ENCODE results near the gene BTBD9.

Gene BTBD9

GRCh38 chr6:38503032-38503773 lies 136.5 kb downstream of the BTBD9 start:
- POLR2A ChIA-PET = no interaction called here

GRCh38 chr6:38502423-38502822 lies 137.3 kb downstream of the BTBD9 start:
- no peak for DNase-seq (ENCODE audit: low read depth, low spot score)
- no peak for TF ChIP-seq CTCF (IDR thresholded peaks at IDR 0.05; ENCODE audit: insufficient read depth, low read length, missing control alignments)
- H3K4me3 ChIP-seq (ENCODE audit: low read depth, low read length) = no peak overlapping the region
- POLR2A ChIA-PET = no interaction called here
- CTCF ChIA-PET = interaction anchor here (0.9 to 2.9 kb wide), 5 partner anchors 8 to 797 kb away, joined by 3 to 17 read pairs (median 4); no protein-coding TSS in a partner anchor

More at GRCh38 chr6:38503032-38503773, 136.5 kb downstream of the BTBD9 start:
- CTCF ChIA-PET = interaction anchor here (0.7 to 2.9 kb wide), 5 partner anchors 9 to 798 kb away, joined by 3 to 17 read pairs (median 4); no protein-coding TSS in a partner anchor
- no peak for DNase-seq (ENCODE audit: low read depth, low spot score)
- TF ChIP-seq CTCF (IDR thresholded peaks at IDR 0.05; ENCODE audit: insufficient read depth, low read length, missing control alignments) = no peak
- H3K4me3 ChIP-seq (ENCODE audit: low read depth, low read length) = no peak overlapping the region

GRCh38 chr6:38501931-38502330 lies 137.8 kb downstream of the BTBD9 start:
- no peak for TF ChIP-seq CTCF (IDR thresholded peaks at IDR 0.05; ENCODE audit: insufficient read depth, low read length, missing control alignments)
- DNase-seq (ENCODE audit: low read depth, low spot score) = no peak

GRCh38 chr6:38499529-38500096 lies 140.1 kb downstream of the BTBD9 start:
- H3K4me3 ChIP-seq (ENCODE audit: low read depth, low read length) = no peak overlapping the region
- TF ChIP-seq CTCF (IDR thresholded peaks at IDR 0.05; ENCODE audit: insufficient read depth, low read length, missing control alignments) = no peak
- ChIA-PET POLR2A (no interaction called here), CTCF (interaction anchor here (1.8 kb wide), 1 partner anchor 11 kb away, joined by 9 read pairs; no protein-coding TSS in a partner anchor)
- DNase-seq (ENCODE audit: low read depth, low spot score) = no peak

More at GRCh38 chr6:38501931-38502330, 137.8 kb downstream of the BTBD9 start:
- CTCF ChIA-PET = interaction anchor here (0.9 to 2.9 kb wide), 5 partner anchors 8 to 797 kb away, joined by 3 to 17 read pairs (median 4); no protein-coding TSS in a partner anchor
- POLR2A ChIA-PET = no interaction called here
- no peak overlapping the region for H3K4me3 ChIP-seq (ENCODE audit: low read depth, low read length)

- H3K4me3 ChIP-seq (ENCODE audit: low read depth, low read length) = no peak overlapping the region
- no peak for TF ChIP-seq CTCF (IDR thresholded peaks at IDR 0.05; ENCODE audit: insufficient read depth, low read length, missing control alignments)
- ChIA-PET CTCF (interaction anchor here (1.0 to 1.8 kb wide), 3 partner anchors 11 to 801 kb away, joined by 3 to 9 read pairs (median 5); partner anchors contain the start of gene MDGA1), POLR2A (no interaction called here)
- no peak for DNase-seq (ENCODE audit: low read depth, low spot score)
These were observed 140.8 kb downstream of the BTBD9 start for GRCh38 chr6:38498805-38499445.

GRCh38 chr6:38498085-38498484 lies 141.6 kb downstream of the BTBD9 start:
- POLR2A ChIA-PET = no interaction called here
- no peak for TF ChIP-seq CTCF (IDR thresholded peaks at IDR 0.05; ENCODE audit: insufficient read depth, low read length, missing control alignments)
- CTCF ChIA-PET = interaction anchor here (0.8 to 1.8 kb wide), 4 partner anchors 12 to 800 kb away, joined by 3 to 9 read pairs (median 4); partner anchors contain the start of gene MDGA1
- H3K4me3 ChIP-seq (ENCODE audit: low read depth, low read length) = no peak overlapping the region
- no peak for DNase-seq (ENCODE audit: low read depth, low spot score)

All from AG04449 (cell line).